Measurements from ENCODE around the gene RBCK1.
A peak's percentile ranks its signal among the peaks of the same experiment; 100 is the strongest.
"Not testable (repeated sequence)": the region's sequence is repeated elsewhere in the genome, so short reads cannot be mapped to it uniquely, and the experiment has no call there.

Gene RBCK1

DNA sequence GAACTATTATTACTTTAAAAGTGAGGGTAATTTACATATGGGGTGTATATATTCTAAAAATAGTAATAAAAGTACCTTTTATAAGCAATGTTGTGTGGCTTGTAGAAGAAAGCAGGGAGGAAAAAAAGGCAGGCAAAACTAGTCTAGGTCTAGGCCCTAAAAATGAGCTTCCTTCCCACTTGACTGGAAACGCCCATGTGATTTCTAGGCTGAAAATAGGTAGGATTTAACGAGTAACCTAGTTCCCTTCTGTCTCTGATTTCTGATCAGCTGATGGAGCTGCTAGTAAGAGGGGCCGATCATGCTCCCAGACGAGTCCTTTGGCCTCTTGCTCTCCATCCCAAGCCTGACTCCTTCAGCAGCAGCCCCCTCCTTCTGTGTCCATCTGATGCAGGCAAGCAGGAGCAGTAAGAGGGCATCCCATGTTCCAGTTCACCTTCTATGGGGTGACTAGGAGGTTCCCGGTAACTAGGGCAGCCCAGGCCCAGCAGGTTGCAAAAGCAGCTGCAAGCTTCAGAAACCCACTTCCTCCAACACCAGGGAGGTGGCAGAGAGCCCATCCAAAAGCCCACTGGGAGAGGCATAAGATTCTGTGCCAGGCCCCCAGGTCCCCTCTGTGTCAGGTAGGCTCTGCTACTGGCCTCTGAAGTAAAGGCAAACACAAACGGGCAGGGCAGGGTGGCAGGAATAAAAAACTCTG, 29.8 kb downstream of the RBCK1 start:
- no peak for DNase-seq (ENCODE audit: low read depth in 2 of 2)

GRCh38 chr20:438571-439469, 30.7 kb downstream of the RBCK1 start:
- peak; percentile 14 to 33 for DNase-seq (ENCODE audit: low read depth in 2 of 2)

DNA sequence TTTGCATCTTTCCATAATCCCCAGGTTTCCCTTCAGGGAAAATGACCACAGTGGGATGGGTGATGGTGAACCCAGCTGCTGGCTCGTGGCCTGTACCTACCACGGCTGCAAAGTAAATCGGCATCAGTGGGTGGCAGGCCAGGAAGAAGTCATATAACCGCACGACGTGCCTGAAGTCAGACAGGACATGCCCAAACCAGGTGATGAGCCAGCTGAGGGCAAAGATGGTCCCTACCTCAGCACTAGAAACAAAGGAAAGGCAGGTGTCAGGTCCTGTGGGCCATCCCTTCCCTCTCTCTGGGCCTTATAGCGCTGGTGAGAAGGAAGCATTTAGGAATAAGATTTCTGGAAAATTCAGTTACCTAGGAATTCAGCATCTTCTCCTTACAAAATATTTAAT, 32.0 kb downstream of the RBCK1 start:
- DNase-seq (ENCODE audit: low read depth in 2 of 2): no peak

GRCh38 chr20:440636-441035, 32.5 kb downstream of the RBCK1 start:
- no peak for DNase-seq (ENCODE audit: low read depth in 2 of 2)

GRCh38 chr20:443223-443775, 35.2 kb downstream of the RBCK1 start:
- DNase-seq (ENCODE audit: low read depth in 2 of 2): no peak

DNA sequence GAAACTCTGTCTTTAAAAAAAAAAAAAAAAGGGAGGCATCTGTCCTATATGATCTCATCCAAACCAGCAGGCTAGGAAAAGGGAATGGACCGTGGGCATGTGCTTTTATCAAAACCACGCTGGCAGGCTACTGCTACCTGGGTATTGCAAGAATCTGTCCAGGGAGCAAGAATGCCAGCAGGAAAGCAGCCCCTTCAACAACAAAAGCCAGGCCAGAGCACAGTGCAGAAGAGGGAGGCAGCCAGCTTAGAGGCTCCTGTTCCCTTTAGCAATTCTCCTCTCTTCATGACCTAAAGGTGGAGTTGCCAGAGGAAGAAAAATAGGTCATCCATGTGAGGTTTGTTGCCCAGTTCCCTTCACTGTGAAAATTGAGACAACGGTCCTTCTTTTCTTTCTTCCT, 36.0 kb downstream of the RBCK1 start:
- no peak for DNase-seq (ENCODE audit: low read depth in 2 of 2)

GRCh38 chr20:444862-445426, 36.8 kb downstream of the RBCK1 start:
- DNase-seq (ENCODE audit: low read depth in 2 of 2): no peak

- no peak for DNase-seq (ENCODE audit: low read depth in 2 of 2)
These were observed 37.6 kb downstream of the RBCK1 start for GRCh38 chr20:445514-446336.

GRCh38 chr20:452021-452420, 43.9 kb downstream of the RBCK1 start:
- DNase-seq (ENCODE audit: low read depth in 2 of 2): not testable (repeated sequence)

- DNase-seq (ENCODE audit: low read depth in 2 of 2): no peak
These were observed 46.9 kb downstream of the RBCK1 start for GRCh38 chr20:454951-455350.

GRCh38 chr20:458776-459175, 50.7 kb downstream of the RBCK1 start:
- no peak for DNase-seq (ENCODE audit: low read depth in 2 of 2)

DNA sequence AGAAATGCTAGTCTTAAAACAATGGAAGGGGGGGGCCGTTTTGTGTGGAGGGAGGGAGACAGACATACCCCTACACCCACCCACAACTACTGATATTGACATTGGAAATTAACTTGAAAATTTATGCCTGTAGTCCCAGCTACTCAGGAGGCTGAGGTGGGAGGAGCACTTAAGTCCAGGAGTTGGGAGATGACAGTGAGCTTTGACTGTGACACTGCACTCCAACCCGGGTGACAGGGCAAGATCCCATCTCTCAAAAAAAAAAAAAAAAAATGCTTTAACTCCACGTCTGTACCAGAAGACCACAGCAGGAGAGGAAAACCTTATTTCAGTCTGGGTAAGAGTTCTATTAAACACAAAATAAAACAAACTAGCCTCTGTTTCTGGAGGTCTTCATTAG, 52.1 kb downstream of the RBCK1 start:
- no peak for DNase-seq (ENCODE audit: low read depth in 2 of 2)

- DNase-seq (ENCODE audit: low read depth in 2 of 2): no peak
These were observed 52.6 kb downstream of the RBCK1 start for GRCh38 chr20:460707-461106.

DNA sequence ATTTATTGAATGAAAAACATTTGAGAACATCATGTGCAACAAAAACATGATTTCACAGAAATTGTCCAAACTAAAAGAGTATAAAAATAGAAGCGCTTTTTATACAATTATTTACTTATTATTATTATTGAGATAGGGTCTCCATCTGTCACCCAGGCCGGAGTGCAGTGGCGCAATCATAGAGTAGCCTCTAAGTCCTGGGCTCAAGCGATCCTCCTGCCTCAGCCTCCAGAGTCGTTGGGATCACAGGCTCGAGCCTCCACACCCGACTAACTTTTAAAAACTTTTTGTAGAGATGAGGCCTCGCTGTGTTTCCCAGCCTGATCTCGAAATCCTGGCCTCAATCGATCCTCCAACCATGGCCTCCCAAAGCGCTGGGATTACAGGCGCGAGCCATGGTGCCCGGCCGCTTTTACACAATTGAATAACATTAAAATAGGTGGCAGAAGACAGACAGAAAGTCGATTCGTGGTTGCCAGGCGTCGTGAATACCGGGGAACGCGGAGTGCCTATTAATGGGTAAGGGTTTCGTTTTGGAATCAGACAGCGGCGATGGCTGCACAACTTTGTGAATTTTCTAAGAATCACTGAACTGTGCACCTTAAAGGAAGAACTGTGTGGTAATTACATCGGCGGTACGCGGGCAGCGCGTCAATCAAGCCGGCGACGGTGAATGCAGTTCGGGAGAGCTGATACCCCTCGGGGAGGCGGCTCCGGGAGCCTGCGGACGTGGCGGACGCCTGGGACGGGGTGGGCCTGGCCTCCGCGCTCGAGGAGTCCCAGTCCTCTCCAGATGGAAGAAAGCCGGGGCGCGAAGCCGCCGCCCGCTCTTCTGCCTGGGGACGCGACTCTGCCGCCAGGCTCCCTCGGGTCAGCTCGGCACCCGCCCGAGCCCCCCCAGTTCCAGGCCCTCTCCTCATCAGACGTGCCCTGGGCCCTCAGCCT, 53.4 kb downstream of the RBCK1 start:
- peak in 1 of 2 donors; percentile 25 for DNase-seq (ENCODE audit: low read depth in 2 of 2)

- DNase-seq (ENCODE audit: low read depth in 2 of 2): peak; percentile 59 to 73
These were observed 54.3 kb downstream of the RBCK1 start, which contains the start of gene TBC1D20 for GRCh38 chr20:462199-462991. Gene TBC1D20 (minus strand): TSS chr20:462533. CDS start chr20:462405, 128 bp downstream.

DNA sequence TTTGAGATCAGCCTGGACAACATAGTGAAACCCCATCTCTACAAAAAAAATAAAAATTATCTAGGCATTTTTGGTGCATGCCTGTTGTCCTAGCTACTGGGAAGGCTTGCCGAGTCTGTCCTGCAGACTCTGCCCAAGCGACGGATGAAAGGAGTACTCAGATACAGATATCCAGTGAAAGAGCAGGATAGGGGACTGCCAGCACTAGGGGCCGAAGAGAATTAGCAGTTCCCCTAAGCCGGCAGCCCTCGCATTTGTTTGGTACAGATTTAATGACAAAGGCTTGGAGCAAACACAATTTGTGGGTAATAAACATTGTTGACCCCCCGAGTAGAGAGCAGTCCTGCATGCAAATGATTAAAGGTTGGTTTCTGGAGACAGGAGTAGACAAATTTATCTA, 59.7 kb downstream of the RBCK1 start:
- no peak for DNase-seq (ENCODE audit: low read depth in 2 of 2)

DNA sequence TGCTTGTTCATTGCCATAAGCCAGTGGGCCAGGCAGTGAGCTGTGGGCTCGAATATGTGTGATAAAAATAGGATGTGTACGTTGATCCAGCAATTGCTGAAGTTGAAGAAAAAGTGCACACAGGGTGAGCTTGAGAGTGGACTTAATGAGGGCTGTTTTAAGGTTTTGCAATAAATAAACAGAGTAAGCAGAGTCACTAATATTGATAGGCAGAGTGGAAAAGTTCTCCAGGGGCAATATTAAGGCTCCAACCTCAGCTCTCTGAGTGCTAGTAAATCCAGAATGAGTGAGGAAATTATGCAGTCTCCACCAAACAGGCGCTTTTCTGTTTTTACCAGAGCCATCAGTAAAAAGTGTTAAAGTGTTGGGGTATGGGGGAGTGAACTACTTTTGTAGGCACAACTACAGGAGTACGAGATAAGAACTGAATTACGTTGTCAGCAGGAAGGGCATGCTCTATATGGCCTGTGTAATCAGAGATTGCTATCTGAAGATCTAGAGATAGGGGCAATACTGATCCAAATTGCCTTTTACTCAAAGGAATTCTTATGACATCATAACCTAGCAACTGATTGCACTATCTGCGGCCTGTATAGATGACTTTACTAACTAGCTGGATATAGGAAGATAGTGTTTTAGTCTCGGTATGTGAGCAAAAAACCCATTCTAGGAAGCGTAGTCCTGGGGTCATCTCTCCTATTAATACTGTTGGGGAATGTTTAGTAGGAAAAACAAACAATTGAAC, 61.8 kb downstream of the RBCK1 start:
- DNase-seq (ENCODE audit: low read depth in 2 of 2): no peak

DNA sequence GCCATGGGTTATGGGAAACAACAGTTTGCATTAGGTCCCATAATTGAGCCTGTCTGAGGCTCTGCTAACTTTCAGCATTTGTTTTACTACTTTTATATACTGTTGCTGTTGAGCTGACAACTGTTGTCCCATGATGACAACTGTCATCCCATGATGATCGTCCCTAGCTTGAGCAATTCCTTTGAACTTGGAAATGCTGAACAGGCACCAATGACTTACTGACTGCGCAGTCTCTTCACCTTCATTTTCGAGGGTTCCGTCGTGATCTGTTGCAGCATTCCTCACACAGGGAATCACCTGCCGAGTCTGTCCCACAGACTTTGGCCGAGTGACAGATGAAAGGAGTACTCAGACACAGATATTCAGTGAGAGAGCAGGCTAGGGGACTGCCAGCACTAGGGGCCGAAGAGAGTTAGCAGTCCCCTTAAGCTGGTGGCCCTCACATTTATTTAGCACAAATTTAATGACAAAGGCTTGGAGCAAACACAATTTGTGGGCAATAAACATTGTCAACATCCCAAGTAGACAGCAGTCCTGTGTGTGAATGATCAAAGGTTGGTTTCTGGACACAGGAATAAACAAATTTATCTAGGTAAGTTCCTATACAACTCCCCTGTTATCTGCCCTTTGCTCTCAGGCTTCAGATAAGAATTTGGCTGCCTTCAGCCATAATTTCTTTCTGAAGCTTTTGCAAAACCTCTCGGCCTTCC, 64.2 kb downstream of the RBCK1 start:
- no peak for DNase-seq (ENCODE audit: low read depth in 2 of 2)
